Activated T-helper 1 cell treated with anti-CD3 and anti-CD28 coated beads, Interleukin-12 subunit alpha, Interleukin-12 subunit beta, Interleukin-2, Interleukin-4 antibody, amounts not matched to agents 30 ng/mL and 10 ng/mL and 1 ng/mL, durations not matched to agents 14 hours and 24 hours and 36 hours (primary cell): ENCODE results near the gene ITPRIPL2. TPM values are rescaled to one million over a fixed set of nuclear protein-coding genes. Genes with fewer than 3 reads are reported as not detected.

Experiments
- DNase-seq: peaks from one replicate; pipeline ENCODE4 v3.0.0; 2021; ENCODE audit warnings: low spot score
- H3K27ac Mint-ChIP-seq: one replicate; pipeline ENCODE4 v1.8.0; 2021; ENCODE audit warnings: mild to moderate bottlenecking, mixed read lengths
- H3K27me3 Mint-ChIP-seq: one replicate; pipeline ENCODE4 v1.8.0; 2022; ENCODE audit warnings: mild to moderate bottlenecking, moderate library complexity, mixed read lengths; ENCODE audit not compliant: insufficient read depth
- H3K36me3 Mint-ChIP-seq: one replicate; pipeline ENCODE4 v1.8.0; 2021; ENCODE audit warnings: low read depth, mixed read lengths
- H3K4me1 Mint-ChIP-seq: one replicate; pipeline ENCODE4 v1.8.0; 2021; ENCODE audit warnings: low read depth, mixed read lengths
- H3K4me3 Mint-ChIP-seq: one replicate; pipeline ENCODE4 v1.8.0; 2021; ENCODE audit warnings: mild to moderate bottlenecking, moderate library complexity, mixed read lengths
- H3K9me3 Mint-ChIP-seq: one replicate; pipeline ENCODE4 v1.8.0; 2021; ENCODE audit warnings: mixed read lengths
- intact Hi-C: fragments of 100-400 bp; cut with micrococcal nuclease; formaldehyde crosslinking; loops from one replicate; pipeline ENCODE4 v1.15.1; 2024
- total RNA-seq: library from RNA; stranded (reverse); gene quantifications from 2 replicates; pipeline ENCODE4 v1.2.3, GENCODE V29; 2022

The ITPRIPL2 gene
- total RNA-seq, 1 donor from 2014 or later, result 46.7 TPM

DNA sequence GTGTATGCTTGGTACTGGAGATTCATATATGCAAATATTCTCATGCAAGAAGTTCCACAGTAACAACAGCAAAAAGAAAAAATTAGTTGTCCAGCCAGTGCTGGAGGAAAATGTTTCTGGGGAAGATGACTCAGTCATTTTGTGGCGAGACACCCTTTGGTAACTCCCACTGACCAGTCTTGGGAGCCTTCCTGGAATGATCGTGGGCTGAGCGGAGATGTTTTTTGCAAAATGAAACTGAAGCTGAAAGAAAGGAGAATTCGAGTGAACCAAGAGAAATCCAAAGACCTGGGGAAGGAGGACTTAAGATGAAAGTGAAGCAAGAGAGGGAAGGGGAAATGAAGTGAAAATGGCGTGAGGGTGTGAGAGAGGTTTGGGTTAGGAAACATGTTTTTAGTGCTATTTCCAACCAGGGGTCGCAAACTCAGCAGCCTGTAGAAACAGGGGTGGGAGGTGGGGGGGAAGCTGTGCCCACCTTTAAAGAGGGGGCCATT, 5.2 kb downstream of the ITPRIPL2 start:
- intact Hi-C loops, result loop anchor here (1.0 to 5.0 kb wide), 8 partner anchors 8 to 438 kb away; partner anchors contain the start of genes CCP110, COQ7, GDE1 and SMG1
- no peaks in the 10 kb centered on the region for H3K9me3 Mint-ChIP-seq
- DNase-seq, result no peak
- H3K27me3 Mint-ChIP-seq, result peaks cover 3% of the 10 kb centered on the region
- H3K4me1 Mint-ChIP-seq, result peaks cover 44% of the 10 kb centered on the region
- H3K4me3 Mint-ChIP-seq, result peak overlapping the region; percentile 78
- H3K27ac Mint-ChIP-seq, result peak overlapping the region; percentile 93
- peaks cover 31% of the 10 kb centered on the region for H3K36me3 Mint-ChIP-seq

DNA sequence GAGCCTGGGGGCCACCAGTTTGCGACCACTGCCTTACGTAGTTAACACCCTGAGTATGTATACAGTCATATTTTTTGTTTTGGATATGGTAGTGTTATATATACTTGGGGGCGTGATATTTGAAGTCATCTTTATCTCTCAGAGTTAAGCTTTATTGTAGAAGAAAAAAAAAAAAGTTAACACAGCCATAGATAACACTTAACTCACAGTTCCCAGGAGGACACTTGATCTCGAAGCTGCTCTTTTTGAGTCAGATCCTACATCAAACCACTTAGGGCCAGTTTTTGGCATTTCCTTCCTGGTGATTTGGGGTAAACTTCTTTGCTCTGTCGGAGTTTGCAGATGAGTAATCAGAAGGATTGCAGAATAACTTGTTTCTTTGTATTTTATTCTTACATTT, 5.8 kb downstream of the ITPRIPL2 start:
- peak overlapping the region; percentile 73 for H3K27ac Mint-ChIP-seq
- peaks cover 44% of the 10 kb centered on the region for H3K4me1 Mint-ChIP-seq
- H3K27me3 Mint-ChIP-seq, result peaks cover 3% of the 10 kb centered on the region
- H3K9me3 Mint-ChIP-seq, result peaks cover 2% of the 10 kb centered on the region
- H3K4me3 Mint-ChIP-seq, result peak overlapping the region; percentile 61
- intact Hi-C loops, result loop anchor here (1.0 to 5.0 kb wide), 8 partner anchors 8 to 438 kb away; partner anchors contain the start of genes CCP110, COQ7, GDE1 and SMG1
- no peak for DNase-seq
- H3K36me3 Mint-ChIP-seq, result peaks cover 31% of the 10 kb centered on the region

DNA sequence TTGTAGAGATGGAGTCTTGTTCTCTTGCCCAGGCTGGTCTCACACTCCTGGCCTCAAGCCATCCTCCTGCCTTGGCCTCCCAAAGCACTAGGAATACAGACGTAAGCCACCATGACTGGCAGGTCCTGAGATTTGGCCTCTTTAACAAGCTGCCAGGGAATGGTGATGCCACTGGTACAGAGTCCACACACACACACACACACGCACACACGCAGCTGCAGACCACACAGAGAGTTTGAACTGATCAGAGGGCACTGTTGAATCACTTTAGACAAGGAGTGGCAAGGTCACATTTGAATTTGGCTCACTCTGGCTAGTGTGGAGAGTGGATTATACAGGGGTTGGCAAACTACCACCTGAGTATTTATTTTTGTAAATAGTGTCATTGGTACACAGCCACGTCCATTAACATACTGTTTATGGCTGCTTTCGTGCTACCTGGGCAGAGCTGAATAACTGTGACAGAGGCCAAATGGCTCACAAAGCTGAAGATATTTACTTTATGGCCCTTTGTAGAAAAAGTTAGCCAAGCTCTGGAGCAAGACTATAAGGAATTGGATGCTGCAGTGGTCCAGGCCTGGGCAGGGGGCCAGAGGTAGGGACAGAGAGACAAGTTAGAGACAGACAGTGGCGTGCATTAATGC, 9.9 kb downstream of the ITPRIPL2 start:
- Mint-ChIP-seq H3K4me1 (peaks cover 37% of the 10 kb centered on the region), H3K27me3 (no peaks in the 10 kb centered on the region), H3K36me3 (peaks cover 23% of the 10 kb centered on the region), H3K9me3 (peaks cover 16% of the 10 kb centered on the region), H3K4me3 (no peak overlapping the region), H3K27ac (no peak overlapping the region)
- intact Hi-C loops, result no loop called here
- no peak for DNase-seq

DNA sequence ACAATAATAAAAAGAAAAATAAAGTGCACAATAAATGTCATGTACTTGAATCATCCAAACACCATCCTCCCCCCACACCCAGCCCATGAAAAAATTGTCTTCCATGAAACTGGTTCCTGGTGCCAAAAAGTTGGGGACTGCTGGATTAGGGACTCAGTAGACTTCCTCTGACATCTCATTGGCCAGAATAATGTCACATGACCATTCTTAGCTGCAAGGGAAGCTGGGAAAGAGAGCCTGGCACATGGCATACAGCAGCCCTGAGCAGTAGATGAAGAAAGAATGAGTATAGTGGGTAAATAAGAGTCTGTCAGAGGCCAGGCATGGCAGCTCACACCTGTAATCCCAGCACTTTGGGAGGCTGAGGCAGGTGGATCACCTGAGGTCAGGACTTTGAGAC, 12.5 kb downstream of the ITPRIPL2 start:
- DNase-seq, result no peak
- Mint-ChIP-seq H3K27ac (no peak overlapping the region), H3K9me3 (peaks cover 16% of the 10 kb centered on the region), H3K4me3 (no peak overlapping the region), H3K36me3 (peaks cover 14% of the 10 kb centered on the region), H3K4me1 (peaks cover 44% of the 10 kb centered on the region), H3K27me3 (no peaks in the 10 kb centered on the region)
- intact Hi-C loops, result no loop called here

DNA sequence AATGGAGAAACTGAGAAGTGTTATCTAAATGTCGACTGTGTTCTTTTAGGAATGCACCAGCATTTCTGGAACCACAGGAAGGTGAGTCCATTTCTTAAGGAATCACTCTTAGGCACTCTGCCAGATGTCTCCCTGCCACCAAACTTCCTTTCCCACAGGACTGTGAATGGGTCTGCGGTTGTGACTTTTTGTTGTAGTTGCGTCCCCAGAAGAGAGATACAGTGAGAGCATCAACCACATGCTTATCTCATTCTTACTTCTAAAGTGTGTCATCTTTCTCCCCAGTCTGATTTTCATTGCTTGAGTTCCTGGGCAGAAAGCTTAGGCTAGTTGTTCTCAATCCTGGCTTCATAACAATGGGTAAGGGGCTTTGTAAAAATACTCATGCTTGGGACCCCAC, 13.4 kb downstream of the ITPRIPL2 start:
- H3K27ac Mint-ChIP-seq, result peak overlapping the region; percentile 91
- H3K36me3 Mint-ChIP-seq, result peaks cover 10% of the 10 kb centered on the region
- H3K9me3 Mint-ChIP-seq, result peaks cover 16% of the 10 kb centered on the region
- DNase-seq, result no peak
- peak overlapping the region; percentile 35 for H3K4me3 Mint-ChIP-seq
- H3K27me3 Mint-ChIP-seq, result no peaks in the 10 kb centered on the region
- H3K4me1 Mint-ChIP-seq, result peaks cover 53% of the 10 kb centered on the region
- intact Hi-C loops, result loop anchor here (1.0 kb wide), 1 partner anchor 8 kb away; no protein-coding TSS in a partner anchor

DNA sequence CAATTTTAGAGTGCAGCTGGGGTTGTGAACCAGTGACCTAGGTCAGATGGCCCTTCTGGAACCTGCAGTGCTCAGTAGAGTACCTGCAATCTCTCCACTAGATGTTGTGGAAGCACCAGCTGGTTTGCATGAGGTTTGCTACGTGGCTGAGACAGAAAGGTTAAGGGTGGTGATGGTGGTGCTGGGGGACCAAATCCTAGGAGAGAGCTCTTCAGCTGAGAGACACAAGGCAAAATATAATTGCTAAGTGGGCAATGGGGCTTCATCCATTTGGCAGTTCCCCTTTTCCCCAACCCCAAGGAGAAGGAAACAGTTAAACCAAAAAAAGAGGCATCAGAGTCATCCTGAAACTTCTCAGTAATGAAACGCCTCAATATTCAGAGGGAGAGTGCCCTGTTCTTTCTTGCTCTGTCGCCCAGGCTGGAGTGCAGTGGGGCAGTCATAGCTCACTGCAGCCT, 13.9 kb downstream of the ITPRIPL2 start:
- H3K27me3 Mint-ChIP-seq, result no peaks in the 10 kb centered on the region
- intact Hi-C loops, result loop anchor here (1.0 kb wide), 1 partner anchor 8 kb away; no protein-coding TSS in a partner anchor
- peak overlapping the region; percentile 91 for H3K27ac Mint-ChIP-seq
- DNase-seq, result no peak
- H3K36me3 Mint-ChIP-seq, result peaks cover 6% of the 10 kb centered on the region
- H3K9me3 Mint-ChIP-seq, result peaks cover 16% of the 10 kb centered on the region
- peaks cover 51% of the 10 kb centered on the region for H3K4me1 Mint-ChIP-seq
- H3K4me3 Mint-ChIP-seq, result peak overlapping the region; percentile 35

DNA sequence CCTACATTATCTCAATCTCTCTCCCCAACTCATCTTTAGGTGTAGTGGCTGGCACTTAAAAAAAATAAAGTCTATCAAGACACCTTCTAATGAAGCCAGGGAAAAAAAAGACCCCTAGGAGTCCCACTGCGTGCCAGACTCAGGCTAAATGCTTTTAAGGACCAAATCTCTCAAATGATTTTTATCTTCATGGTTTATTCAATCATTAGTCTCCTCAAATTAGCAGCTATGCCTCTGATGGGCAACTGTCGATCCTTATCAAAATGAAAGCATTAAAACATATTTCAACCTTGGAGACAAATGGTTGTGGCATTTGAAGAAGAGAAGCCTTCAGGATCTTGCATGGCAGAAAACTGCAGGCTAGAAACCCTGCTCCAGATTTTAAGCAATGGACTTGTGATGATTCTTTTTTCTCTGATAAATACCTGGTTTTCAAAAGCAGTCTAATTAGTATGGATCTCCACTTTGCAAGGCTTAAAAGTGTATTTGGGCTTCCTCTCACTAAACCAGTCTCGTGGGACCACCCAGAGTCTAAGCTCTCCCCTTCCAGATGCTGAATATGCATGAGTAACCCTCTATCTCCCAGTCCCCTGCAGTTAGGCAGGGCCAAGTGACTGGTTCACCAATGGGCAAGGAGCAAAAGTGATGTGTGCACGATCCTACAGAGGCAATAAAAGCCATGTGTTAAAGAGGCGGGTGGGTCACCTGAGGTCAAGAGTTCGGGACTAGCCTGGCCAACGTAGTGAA, 14.9 kb downstream of the ITPRIPL2 start:
- Mint-ChIP-seq H3K4me3 (no peak overlapping the region), H3K27me3 (no peaks in the 10 kb centered on the region), H3K27ac (peak overlapping the region; percentile 42), H3K4me1 (peaks cover 49% of the 10 kb centered on the region), H3K9me3 (peaks cover 16% of the 10 kb centered on the region), H3K36me3 (peaks cover 3% of the 10 kb centered on the region)
- intact Hi-C loops, result no loop called here
- DNase-seq, result no peak

DNA sequence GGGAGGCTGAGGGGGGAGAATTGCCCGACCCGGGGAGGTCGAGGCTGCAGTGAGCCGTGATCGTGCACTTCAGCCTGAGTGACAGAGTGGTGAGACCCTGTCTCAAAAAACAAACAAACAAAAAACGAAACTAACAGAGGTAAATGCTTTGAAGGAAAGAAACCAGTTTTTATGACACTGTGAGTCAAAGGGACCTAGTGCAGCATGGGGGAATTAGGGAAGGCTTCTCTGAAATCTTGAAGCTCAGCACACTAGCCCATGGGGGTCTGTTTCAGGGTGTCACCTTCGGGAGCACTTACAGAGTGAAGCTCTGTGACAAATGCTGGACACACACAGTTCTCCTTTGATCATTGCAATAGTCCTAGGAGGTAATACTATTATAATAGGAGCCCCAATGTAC, 16.6 kb downstream of the ITPRIPL2 start:
- Mint-ChIP-seq H3K36me3 (no peaks in the 10 kb centered on the region), H3K9me3 (peaks cover 9% of the 10 kb centered on the region), H3K4me1 (peaks cover 49% of the 10 kb centered on the region), H3K27ac (peak overlapping the region; percentile 73), H3K4me3 (peak overlapping the region; percentile 62), H3K27me3 (no peaks in the 10 kb centered on the region)
- intact Hi-C loops, result loop anchor here (2.0 to 5.0 kb wide), 2 partner anchors 14 to 37 kb away; partner anchors contain the start of gene SYT17
- DNase-seq, result no peak

DNA sequence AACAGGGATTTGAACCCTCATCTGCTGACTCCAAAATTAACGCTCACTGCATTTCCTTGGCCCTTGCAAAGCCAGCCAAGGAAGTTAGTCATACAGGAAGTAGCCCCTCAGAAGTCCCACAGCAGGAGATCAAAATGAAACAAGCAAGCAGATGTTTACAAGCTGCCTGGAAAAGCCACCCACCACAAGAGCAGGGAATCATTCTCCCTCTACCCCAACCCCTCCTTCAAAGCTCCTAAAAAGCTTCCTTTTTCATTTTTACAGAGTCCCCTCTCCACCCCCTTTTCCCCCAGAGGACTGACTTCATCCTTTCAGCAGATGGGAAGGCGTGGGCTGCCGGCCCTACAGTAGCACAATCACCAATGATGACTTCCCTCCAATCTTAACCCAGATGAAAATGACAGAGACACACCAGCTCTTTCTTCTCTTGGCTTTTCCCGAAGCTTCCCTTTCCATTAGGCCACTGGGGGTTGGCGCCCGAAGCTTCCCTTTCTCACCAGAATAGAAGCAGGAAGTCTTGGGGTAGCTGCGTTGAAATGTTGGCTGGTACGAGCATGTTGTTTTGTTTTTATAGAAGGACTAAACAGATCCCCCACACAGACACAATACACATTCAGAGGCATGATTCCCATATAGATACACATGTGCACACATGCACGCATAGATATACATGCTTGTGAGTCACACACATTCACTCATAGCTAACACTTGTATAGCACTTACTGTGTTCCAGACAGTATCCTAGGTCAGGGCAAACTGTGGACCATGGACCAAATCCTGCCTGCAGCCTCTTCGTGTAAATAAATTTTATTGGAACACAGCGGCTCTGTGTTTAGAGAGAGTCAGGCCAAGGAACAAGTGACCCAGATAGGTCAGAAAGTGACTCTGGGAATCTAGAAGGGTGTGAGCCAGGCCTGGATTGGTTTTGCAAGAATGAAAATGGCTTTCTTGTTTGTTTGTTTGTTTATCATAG, 17.4 kb downstream of the ITPRIPL2 start:
- Mint-ChIP-seq H3K4me3 (peak overlapping the region; percentile 62), H3K27me3 (peaks cover 3% of the 10 kb centered on the region), H3K4me1 (peaks cover 49% of the 10 kb centered on the region), H3K27ac (peak overlapping the region; percentile 73), H3K9me3 (peaks cover 6% of the 10 kb centered on the region), H3K36me3 (no peaks in the 10 kb centered on the region)
- DNase-seq, result no peak
- intact Hi-C loops, result loop anchor here (2.0 to 5.0 kb wide), 2 partner anchors 14 to 36 kb away; partner anchors contain the start of gene SYT17

DNA sequence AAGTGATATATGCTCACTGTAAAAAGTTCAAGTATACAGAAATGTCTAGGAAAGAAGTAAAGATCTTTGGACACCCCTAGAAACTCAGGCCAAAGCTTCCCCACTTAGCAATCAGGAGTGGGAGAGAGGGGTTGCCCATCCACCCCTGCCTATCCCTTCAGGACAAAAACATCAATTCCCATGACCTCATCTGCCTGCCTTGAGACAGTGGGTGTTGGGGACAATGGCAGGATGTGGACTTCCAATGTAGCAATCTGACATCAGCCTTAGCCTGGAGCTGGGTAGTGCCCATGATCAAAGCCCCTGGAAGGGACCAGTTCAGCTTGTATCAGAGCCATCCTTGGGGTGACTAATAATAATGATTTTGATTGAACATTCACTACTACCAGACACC, 18.1 kb downstream of the ITPRIPL2 start:
- Mint-ChIP-seq H3K27me3 (peaks cover 4% of the 10 kb centered on the region), H3K9me3 (peaks cover 4% of the 10 kb centered on the region), H3K4me1 (peaks cover 48% of the 10 kb centered on the region), H3K36me3 (no peaks in the 10 kb centered on the region), H3K27ac (peak overlapping the region; percentile 73), H3K4me3 (no peak overlapping the region)
- DNase-seq, result no peak
- intact Hi-C loops, result loop anchor here (2.0 to 5.0 kb wide), 2 partner anchors 15 to 35 kb away; partner anchors contain the start of gene SYT17

DNA sequence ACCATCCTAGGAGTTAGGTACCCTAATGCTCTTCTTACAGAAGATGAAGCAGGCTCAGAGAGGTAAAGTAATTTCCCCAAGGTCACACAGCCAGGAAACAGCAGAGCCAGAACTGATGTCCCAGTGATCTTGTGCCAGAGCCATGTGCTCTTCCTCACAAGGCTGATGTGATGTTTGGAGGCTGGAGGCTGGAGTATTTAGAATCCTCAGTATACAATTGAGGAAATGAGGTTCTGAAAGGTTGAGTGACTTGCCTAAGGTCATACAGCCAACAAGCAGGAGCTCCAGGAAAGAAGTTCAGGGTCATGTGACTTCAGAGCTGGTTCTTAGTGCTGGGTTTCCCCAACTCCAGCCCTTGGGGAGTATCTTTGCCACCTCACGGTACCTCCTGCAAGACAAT, 18.5 kb downstream of the ITPRIPL2 start:
- Mint-ChIP-seq H3K27me3 (peaks cover 4% of the 10 kb centered on the region), H3K27ac (no peak overlapping the region), H3K9me3 (no peaks in the 10 kb centered on the region), H3K4me3 (no peak overlapping the region), H3K36me3 (no peaks in the 10 kb centered on the region), H3K4me1 (peaks cover 44% of the 10 kb centered on the region)
- DNase-seq, result no peak
- intact Hi-C loops, result loop anchor here (5.0 kb wide), 1 partner anchor 35 kb away; the partner anchor contains the start of gene SYT17

DNA sequence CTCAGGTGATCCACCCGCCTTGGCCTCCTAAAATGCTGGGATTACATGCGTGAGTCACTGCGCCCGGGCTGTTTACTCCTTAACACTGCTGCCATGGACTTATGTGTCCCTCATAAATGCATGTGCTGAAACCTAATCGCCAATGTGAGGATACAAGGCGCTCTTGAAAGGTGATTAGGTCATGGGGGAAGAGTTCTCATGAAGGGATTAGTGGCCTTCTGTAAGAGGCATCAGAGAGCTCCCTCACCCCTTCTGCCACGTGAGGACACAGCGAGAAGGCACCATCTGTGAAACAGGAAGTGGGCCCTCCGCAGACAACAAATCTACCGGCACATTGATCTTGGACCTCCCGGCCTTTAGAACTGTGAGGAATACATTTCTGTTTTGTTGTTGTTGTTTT, 19.1 kb downstream of the ITPRIPL2 start:
- Mint-ChIP-seq H3K4me3 (no peak overlapping the region), H3K36me3 (no peaks in the 10 kb centered on the region), H3K27ac (no peak overlapping the region), H3K27me3 (peaks cover 4% of the 10 kb centered on the region), H3K9me3 (no peaks in the 10 kb centered on the region), H3K4me1 (peaks cover 37% of the 10 kb centered on the region)
- intact Hi-C loops, result loop anchor here (5.0 kb wide), 1 partner anchor 34 kb away; the partner anchor contains the start of gene SYT17
- no peak for DNase-seq
